BLaER1 treated with 17β-estradiol and CSF1 and Interleukin-3, amounts not matched to agents 10 nM and 100 nM (cell line): Measurements from ENCODE around the gene NR5A2.

ENCODE experiments used
- H3K27ac ChIP-seq, 11 experiments: shearing (Covaris generic); formaldehyde crosslinking; 2 replicates each; pipeline ENCODE4 v1.8.1; 2022
- H3K27me3 ChIP-seq, 11 experiments: shearing (Covaris generic); formaldehyde crosslinking; 2 replicates each; pipeline ENCODE4 v1.8.1; 2022
- H3K36me3 ChIP-seq, 11 experiments: shearing (Covaris generic); formaldehyde crosslinking; 2 replicates each; pipeline ENCODE4 v1.8.1; 2022
- H3K4me1 ChIP-seq, 10 experiments: shearing (Covaris generic); formaldehyde crosslinking; 2 replicates each; pipeline ENCODE4 v1.8.1; 2022
- H3K4me2 ChIP-seq, 11 experiments: shearing (Covaris generic); formaldehyde crosslinking; 2 replicates each; pipeline ENCODE4 v1.8.1; 2022
- H3K4me3 ChIP-seq, 10 experiments: shearing (Covaris generic); formaldehyde crosslinking; 2 replicates each; pipeline ENCODE4 v1.8.1; 2022
- H3K9ac ChIP-seq, 11 experiments: shearing (Covaris generic); formaldehyde crosslinking; 2 replicates each; pipeline ENCODE4 v1.8.1; 2022
- H3K9me3 ChIP-seq, 11 experiments: shearing (Covaris generic); formaldehyde crosslinking; replicated peaks in 1 of 11; 2 replicates each; pipeline ENCODE4 v1.8.1; 2022
- H4K20me1 ChIP-seq, 11 experiments: shearing (Covaris generic); formaldehyde crosslinking; 2 replicates each; pipeline ENCODE4 v1.8.1; 2022
- Cebpa-rat ChIP-seq, 11 experiments: shearing (Covaris generic); IDR thresholded peaks; 2 replicates each; pipeline ENCODE4 v1.8.1; 2022

NR5A2 gene

DNA sequence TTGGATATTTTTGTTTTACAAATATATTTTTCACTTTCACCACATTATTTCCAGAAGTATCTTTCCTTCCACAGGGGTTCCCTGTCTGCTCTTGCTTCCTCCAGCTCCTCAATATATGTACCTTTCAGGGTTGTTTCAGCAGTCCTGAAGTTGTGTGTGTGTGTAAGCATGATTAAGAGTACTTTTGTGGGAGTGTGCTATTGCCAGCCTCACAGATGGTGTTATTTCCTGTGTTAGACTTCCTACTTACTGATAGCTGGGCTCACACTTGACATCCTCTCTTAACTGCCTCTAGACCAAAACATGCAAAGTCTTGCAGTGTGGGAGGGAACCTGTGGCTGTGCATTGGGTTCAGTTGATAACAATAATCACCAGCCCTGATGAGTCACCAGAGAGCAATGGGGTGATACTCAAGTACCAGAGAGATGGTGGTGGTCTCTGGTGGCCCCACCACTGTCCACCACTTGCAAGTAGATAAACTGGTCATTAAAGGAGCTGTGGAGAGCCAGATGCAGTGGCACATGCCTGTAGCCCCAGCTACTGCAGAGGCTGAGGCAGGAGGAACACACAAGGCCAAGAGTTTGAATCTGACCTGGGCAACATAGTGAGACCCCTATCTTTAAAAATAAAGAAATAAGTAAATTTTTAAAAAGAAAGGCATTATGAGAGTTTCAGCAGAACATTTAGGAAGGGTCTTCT is 126.7 kb downstream of the NR5A2 start:
- H4K20me1 ChIP-seq: no peaks in the 10 kb centered on the region
- H3K9me3 ChIP-seq: no peaks in the 10 kb centered on the region
- no peaks in the 10 kb centered on the region for H3K27me3 ChIP-seq
- H3K9ac ChIP-seq: no peak overlapping the region
- peaks cover 22 to 50% (median 28%) of the 10 kb centered on the region in 10 experiments for H3K4me1 ChIP-seq
- no peak overlapping the region for H3K4me3 ChIP-seq
- no peaks in the 10 kb centered on the region for H3K36me3 ChIP-seq
- no peak for TF ChIP-seq Cebpa-rat (IDR thresholded peaks at IDR 0.05)
- H3K27ac ChIP-seq: peak overlapping the region in 9 of 11 experiments; percentile 29 to 63 (median 46); a peak in 16 of 22 replicates
- H3K4me2 ChIP-seq: peak overlapping the region; percentile 29 to 72 (median 52); a peak in 20 of 22 replicates

DNA sequence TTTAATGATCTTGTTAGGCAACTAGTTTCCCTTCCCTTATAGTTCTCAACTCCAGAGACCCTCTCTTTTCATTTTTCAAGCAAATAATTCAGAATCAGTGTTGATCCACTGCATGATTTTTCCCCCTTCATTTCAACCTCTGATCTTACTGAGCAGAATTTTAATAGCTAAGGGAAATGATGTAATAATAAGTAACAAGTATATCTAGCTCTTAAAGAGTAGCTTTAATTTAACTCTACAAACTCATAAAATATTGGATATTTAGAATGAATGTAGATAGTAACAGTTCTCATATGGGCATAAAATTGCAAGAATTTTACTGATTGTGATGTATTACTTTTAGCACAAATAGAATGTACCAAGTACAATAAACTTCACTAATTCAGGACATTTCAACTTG is 130.2 kb downstream of the NR5A2 start:
- peaks cover 14 to 23% (median 22%) of the 10 kb centered on the region in 10 experiments for H3K4me1 ChIP-seq
- H3K27ac ChIP-seq: no peak overlapping the region
- no peak overlapping the region for H3K4me2 ChIP-seq
- H3K36me3 ChIP-seq: no peaks in the 10 kb centered on the region
- no peak overlapping the region for H3K4me3 ChIP-seq
- no peak for TF ChIP-seq Cebpa-rat (IDR thresholded peaks at IDR 0.05)
- H3K27me3 ChIP-seq: no peaks in the 10 kb centered on the region
- H3K9me3 ChIP-seq: no peaks in the 10 kb centered on the region
- H4K20me1 ChIP-seq: no peaks in the 10 kb centered on the region
- no peak overlapping the region for H3K9ac ChIP-seq

DNA sequence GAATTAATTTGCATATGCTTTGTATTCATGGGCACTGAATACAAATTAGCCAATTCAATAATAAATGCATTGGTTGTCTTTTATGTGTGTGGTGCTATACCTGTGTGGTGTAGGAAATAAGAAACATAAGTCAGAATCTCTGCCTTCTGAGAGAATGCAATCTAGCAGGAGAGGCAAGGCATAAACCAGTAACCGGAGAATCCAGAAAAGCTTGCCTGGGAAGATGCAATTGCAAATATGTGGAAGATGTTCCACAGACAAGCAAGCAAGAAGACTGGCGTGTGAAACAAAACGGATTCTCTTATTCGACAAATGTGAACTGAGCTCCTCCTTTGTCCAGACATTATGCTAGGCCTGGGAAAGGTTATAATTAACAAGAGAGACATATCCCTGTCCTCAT is 134.3 kb downstream of the NR5A2 start:
- Histone ChIP-seq H3K4me3 (no peak overlapping the region), H4K20me1 (no peaks in the 10 kb centered on the region), H3K27ac (no peak overlapping the region), H3K9me3 (no peaks in the 10 kb centered on the region), H3K36me3 (no peaks in the 10 kb centered on the region), H3K4me2 (no peak overlapping the region), H3K27me3 (no peaks in the 10 kb centered on the region), H3K4me1 (no peaks in the 10 kb centered on the region), H3K9ac (no peak overlapping the region)
- no peak for TF ChIP-seq Cebpa-rat (IDR thresholded peaks at IDR 0.05)

DNA sequence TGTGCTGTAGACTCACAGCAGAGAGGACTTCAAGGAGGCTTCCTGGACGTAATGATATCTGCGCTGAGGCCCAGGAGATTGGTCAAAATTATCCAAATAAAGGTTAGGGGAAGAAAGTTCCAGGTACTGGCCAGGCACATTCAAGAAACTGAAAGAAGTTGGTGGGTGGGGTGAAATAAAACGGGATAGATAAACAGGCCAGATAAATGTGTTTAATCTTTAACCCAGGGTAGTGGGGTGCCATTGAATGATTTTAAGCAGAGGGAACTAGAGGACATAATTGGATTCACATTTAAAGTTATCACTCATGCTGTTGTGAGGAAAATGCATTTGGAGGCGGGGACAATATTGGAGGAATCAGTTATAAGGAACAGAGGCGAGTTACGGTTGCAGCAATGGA is 134.7 kb downstream of the NR5A2 start:
- Histone ChIP-seq H3K36me3 (no peaks in the 10 kb centered on the region), H3K27me3 (no peaks in the 10 kb centered on the region), H3K4me2 (no peak overlapping the region), H4K20me1 (no peaks in the 10 kb centered on the region), H3K4me1 (no peaks in the 10 kb centered on the region), H3K9ac (no peak overlapping the region), H3K9me3 (no peaks in the 10 kb centered on the region), H3K4me3 (no peak overlapping the region), H3K27ac (no peak overlapping the region)
- TF ChIP-seq Cebpa-rat (IDR thresholded peaks at IDR 0.05): no peak

DNA sequence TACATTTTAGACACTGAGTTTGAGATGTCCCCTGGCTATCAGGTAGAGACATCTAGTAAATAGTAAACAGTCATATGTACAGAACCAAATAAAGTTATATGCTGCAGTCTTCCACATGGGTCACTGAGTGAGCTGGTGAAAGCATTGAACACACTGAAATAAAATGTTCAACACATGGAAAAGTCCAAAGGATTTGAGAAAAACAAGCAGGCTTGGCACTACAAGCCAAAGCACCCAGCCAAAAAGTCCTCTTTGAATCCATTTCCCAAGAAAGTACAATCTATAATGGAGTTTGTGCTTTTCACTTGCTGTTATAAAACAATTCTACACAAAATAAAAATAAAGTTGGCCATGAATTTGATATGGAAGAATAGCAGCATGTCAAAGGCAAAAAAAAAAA is 135.4 kb downstream of the NR5A2 start:
- Histone ChIP-seq H3K36me3 (no peaks in the 10 kb centered on the region), H3K27me3 (no peaks in the 10 kb centered on the region), H4K20me1 (no peaks in the 10 kb centered on the region), H3K9me3 (no peaks in the 10 kb centered on the region), H3K4me2 (no peak overlapping the region), H3K9ac (no peak overlapping the region), H3K4me3 (no peak overlapping the region), H3K27ac (no peak overlapping the region), H3K4me1 (no peaks in the 10 kb centered on the region)
- no peak for TF ChIP-seq Cebpa-rat (IDR thresholded peaks at IDR 0.05)

DNA sequence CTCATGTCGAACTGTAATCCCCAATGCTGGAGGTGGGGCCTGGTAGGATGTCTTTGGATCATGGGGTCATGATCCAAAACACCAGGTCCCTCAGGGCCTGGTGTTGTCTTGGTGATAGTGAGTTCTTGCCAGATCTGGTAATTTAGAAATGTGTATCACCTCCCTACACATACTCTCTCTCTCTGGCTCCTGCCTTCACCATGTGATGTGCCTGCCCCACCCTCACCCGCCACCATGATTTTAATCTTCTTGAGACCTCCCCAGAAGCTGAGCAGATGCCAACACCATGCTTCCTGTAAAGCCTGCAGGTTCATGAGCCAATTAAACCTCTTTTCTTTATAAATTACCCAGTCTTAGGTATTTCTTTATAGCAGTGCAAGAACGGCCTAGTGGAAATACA is 136.4 kb downstream of the NR5A2 start:
- Histone ChIP-seq H4K20me1 (no peaks in the 10 kb centered on the region), H3K27me3 (no peaks in the 10 kb centered on the region), H3K4me3 (no peak overlapping the region), H3K36me3 (no peaks in the 10 kb centered on the region), H3K9ac (no peak overlapping the region), H3K4me2 (no peak overlapping the region), H3K9me3 (no peaks in the 10 kb centered on the region), H3K27ac (no peak overlapping the region), H3K4me1 (no peaks in the 10 kb centered on the region)
- no peak for TF ChIP-seq Cebpa-rat (IDR thresholded peaks at IDR 0.05)

DNA sequence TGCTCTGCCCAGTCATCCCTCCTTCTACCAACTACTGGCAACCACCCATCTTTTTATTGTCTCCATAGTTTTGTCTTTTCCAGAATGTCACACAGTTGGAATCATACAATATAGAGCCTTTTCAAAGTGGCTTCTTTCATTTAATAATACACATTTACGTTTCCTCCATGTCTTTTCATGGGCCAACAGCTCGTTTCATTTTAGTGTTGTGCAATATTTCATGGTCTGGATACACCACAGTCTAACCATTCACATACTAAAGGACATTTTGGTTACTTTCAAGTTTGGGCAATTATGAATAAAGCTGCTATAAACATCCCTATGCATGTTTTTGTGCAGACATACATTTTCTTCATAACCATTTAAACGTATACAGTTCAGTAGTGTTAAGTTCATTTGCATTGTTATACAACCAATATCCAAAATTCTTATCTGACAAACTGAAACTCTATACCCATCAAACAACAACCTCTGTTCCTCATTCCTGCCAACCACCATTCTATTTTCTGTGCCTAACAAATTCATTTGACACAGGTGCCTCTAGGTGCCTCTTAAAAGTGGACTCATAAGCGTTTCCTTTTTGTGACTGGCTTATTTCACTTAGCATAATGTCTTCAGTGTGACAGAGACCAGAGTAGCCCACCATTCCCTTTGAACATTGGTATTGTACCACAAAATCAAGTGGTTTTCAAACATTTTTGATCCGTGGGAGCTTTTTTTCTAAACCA is 138.1 kb downstream of the NR5A2 start:
- Histone ChIP-seq H4K20me1 (no peaks in the 10 kb centered on the region), H3K36me3 (no peaks in the 10 kb centered on the region), H3K4me2 (no peak overlapping the region), H3K27ac (no peak overlapping the region), H3K27me3 (no peaks in the 10 kb centered on the region), H3K4me1 (peaks cover 0 to 3% (median 0%) of the 10 kb centered on the region in 10 experiments; a peak in 2 of 20 replicates), H3K9ac (no peak overlapping the region), H3K9me3 (no peaks in the 10 kb centered on the region), H3K4me3 (no peak overlapping the region)
- TF ChIP-seq Cebpa-rat (IDR thresholded peaks at IDR 0.05): peak in 1 of 11 experiments; percentile 33; a peak in 1 of 22 replicates

DNA sequence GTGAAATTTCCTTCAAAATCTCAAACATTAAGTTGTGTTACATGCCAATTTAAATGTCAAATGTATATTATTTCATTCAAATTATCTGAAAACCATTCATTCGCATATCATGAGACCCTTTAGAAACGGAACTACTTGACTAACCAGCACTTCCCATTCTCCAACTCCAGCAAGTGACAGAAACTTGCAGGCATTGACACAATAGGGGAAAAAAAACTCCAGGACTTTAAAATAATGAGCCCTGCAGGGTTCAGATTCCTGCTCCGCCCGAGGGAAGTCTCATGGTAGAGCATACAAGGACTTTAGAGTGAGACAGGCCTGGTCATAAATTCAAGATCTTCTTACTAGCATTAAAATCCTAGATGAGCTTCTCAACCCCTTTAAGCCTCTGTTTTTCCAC is 138.9 kb downstream of the NR5A2 start:
- TF ChIP-seq Cebpa-rat (IDR thresholded peaks at IDR 0.05): no peak
- H3K4me2 ChIP-seq: no peak overlapping the region
- H3K27me3 ChIP-seq: no peaks in the 10 kb centered on the region

DNA sequence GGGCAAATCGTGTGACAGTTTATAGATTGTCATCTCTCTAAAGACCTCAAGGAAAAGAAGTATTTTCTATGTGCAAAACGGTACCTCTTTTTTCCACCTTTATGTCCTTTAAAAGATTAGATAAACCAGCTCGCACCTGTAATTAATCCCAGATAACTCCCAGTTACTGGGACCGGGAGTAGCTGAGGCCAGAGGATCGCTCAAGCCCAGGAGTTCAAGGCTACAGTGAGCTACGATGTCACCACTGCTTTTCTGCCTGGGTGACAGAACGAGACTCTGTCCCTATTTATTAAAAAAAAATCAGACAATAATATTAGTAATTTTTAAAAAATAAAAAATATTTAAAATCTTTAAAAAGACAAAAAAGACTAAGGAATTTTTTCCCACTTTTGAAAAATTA is 141.4 kb downstream of the NR5A2 start:
- no peak for TF ChIP-seq Cebpa-rat (IDR thresholded peaks at IDR 0.05)
- Histone ChIP-seq H3K4me1 (peaks cover 0 to 7% (median 0%) of the 10 kb centered on the region in 10 experiments; a peak in 2 of 20 replicates), H3K9ac (no peak overlapping the region)

More for the DNA sequence above, 138.9 kb downstream of the NR5A2 start:
- no peaks in the 10 kb centered on the region for H4K20me1 ChIP-seq
- no peak overlapping the region for H3K4me3 ChIP-seq
- no peaks in the 10 kb centered on the region for H3K9me3 ChIP-seq
- no peak overlapping the region for H3K27ac ChIP-seq
- H3K4me1 ChIP-seq: peaks cover 0 to 7% (median 0%) of the 10 kb centered on the region in 10 experiments; a peak in 2 of 20 replicates
- H3K36me3 ChIP-seq: no peaks in the 10 kb centered on the region
- H3K9ac ChIP-seq: no peak overlapping the region

DNA sequence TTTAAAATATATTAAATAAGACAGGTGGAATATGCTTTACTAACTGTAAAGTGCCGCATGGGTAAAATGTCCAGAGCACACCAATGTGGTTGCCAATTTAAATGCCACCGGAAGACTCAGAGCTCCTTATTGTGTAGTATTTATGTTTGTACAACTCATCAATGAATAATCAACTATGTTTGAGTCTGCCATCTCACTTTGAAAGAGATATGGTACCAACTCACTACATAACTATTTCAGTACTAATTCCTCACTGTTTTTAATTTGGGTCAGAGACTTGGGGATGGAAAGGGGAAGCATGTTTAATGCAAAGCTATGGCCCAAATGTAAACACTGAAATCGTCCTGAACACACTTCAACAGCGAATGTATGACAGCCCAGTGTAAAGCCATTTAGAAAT is 144.8 kb downstream of the NR5A2 start:
- Histone ChIP-seq H4K20me1 (no peaks in the 10 kb centered on the region), H3K9ac (no peak overlapping the region), H3K4me1 (peaks cover 0 to 7% (median 0%) of the 10 kb centered on the region in 10 experiments; a peak in 2 of 20 replicates), H3K27ac (no peak overlapping the region), H3K27me3 (no peaks in the 10 kb centered on the region), H3K4me2 (no peak overlapping the region), H3K9me3 (no peaks in the 10 kb centered on the region), H3K4me3 (no peak overlapping the region), H3K36me3 (no peaks in the 10 kb centered on the region)
- TF ChIP-seq Cebpa-rat (IDR thresholded peaks at IDR 0.05): no peak

More for the DNA sequence above, 141.4 kb downstream of the NR5A2 start:
- H3K4me2 ChIP-seq: no peak overlapping the region
- no peak overlapping the region for H3K4me3 ChIP-seq
- no peaks in the 10 kb centered on the region for H3K9me3 ChIP-seq
- no peaks in the 10 kb centered on the region for H3K36me3 ChIP-seq
- H3K27me3 ChIP-seq: no peaks in the 10 kb centered on the region
- H4K20me1 ChIP-seq: no peaks in the 10 kb centered on the region
- no peak overlapping the region for H3K27ac ChIP-seq
